ENCODE results near the gene TMEM87B.

Gene TMEM87B

GRCh38 chr2:112151701-112152440, 96.8 kb downstream of the TMEM87B start:
- no peak for TF ChIP-seq POLR2A (IDR thresholded peaks at IDR 0.05; ENCODE audit: low read length)
- TF ChIP-seq GATA1 (IDR thresholded peaks at IDR 0.05; ENCODE audit: low read depth, low read length): no peak
- no peak for DNase-seq

DNA sequence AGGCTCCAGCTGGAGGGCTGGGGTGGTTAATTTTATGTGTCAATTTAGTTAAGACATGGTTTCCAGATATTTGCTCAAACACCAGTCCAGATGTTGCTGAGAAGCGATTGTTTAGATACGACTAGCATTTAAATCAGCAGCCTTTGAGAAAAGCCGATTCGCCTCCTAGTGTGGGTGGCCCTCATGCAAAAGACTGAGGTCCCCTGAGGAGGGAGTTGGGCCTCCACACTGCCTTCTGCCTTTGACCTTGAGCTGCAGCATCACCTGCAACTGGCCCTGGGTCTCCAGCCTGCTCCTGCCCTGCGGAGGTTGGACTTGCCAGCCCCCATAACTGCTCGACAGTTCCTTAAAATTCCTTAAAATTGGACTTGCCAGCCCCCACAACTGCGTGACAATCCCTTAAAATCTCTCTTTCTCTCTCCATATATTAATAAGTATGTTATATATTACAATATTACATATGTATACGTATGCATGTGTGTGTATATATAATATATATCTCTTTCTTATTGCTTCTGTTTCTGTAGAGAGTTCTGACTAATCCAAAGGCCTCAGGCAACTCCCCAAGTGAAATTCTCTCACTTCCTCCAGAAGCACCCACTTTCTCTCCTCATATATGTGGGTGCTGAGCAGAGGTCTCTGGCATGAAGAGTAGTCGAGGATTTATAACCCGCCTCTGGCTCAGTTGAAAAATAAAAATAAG, 97.6 kb downstream of the TMEM87B start:
- DNase-seq: no peak
- TF ChIP-seq GATA1 (IDR thresholded peaks at IDR 0.05; ENCODE audit: low read depth, low read length): no peak
- TF ChIP-seq POLR2A (IDR thresholded peaks at IDR 0.05; ENCODE audit: low read length): no peak

- DNase-seq: no peak
- TF ChIP-seq GATA1 (IDR thresholded peaks at IDR 0.05; ENCODE audit: low read depth, low read length): no peak
- no peak for TF ChIP-seq POLR2A (IDR thresholded peaks at IDR 0.05; ENCODE audit: low read length)
Observed at GRCh38 chr2:112153179-112153490, 98.1 kb downstream of the TMEM87B start.

DNA sequence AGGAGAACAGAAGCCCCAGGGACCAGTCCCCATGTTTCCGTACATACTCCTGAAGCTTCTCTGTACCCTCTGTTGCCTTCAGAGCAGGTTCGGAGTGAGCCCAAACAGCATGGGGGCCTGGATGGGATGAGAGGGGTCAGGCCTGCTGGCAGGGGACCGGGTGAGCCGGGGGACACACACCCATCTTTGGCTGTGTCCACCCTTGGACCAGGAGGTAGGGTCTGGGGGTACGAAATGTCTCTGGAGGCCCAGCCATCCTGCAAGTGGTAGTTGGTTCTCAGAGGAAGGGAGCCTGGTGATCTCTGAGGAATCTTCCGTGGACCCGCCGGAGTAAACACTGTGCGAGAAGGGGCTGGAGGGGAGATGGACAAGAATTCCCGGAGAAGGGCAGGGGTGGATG, 98.4 kb downstream of the TMEM87B start:
- no peak for DNase-seq
- TF ChIP-seq GATA1 (IDR thresholded peaks at IDR 0.05; ENCODE audit: low read depth, low read length) (no peak), POLR2A (IDR thresholded peaks at IDR 0.05; ENCODE audit: low read length) (no peak)

DNA sequence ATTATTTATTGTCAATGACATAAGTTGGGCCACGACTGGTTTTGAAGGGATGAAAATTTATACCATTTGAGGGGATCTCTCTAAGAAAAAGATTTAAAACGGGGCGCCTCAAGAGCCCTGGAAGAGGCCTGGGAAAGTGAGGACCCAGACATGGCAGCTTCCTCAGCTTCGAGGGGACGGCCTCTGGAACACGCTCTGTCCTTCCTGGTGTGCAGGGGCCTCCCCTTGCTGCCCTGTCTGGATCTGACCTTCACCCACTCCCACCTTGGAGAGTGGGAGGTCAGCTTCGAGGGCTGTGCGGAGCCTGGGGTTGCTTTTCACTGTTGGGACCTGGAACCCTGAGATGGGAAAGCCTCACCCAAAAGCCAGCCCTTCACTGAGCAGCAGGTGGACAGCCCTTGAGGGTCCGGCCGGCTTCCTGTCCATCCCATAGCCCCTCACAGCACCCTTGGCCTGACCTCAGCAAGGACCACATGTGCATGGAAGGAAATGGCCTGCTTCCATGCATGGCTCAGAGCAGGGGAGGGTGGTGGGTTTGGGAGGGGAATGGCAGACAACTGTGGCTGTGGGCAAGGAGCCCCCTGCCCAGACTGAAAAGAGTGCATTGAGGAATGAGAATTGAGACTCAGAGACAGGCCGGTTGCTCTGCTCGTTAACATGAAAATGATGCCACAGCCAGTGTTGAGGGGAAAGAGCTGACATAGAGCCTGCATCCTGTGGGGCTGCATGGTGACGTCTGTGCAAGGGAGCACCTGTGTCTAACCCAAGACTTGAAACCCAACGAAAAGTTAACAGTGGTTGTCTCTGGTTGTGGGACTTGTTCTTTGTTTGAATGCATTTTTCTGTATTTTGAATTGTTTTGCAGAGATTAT, 99.4 kb downstream of the TMEM87B start:
- no peak for DNase-seq
- no peak for TF ChIP-seq GATA1 (IDR thresholded peaks at IDR 0.05; ENCODE audit: low read depth, low read length)
- TF ChIP-seq POLR2A (IDR thresholded peaks at IDR 0.05; ENCODE audit: low read length): no peak

DNA sequence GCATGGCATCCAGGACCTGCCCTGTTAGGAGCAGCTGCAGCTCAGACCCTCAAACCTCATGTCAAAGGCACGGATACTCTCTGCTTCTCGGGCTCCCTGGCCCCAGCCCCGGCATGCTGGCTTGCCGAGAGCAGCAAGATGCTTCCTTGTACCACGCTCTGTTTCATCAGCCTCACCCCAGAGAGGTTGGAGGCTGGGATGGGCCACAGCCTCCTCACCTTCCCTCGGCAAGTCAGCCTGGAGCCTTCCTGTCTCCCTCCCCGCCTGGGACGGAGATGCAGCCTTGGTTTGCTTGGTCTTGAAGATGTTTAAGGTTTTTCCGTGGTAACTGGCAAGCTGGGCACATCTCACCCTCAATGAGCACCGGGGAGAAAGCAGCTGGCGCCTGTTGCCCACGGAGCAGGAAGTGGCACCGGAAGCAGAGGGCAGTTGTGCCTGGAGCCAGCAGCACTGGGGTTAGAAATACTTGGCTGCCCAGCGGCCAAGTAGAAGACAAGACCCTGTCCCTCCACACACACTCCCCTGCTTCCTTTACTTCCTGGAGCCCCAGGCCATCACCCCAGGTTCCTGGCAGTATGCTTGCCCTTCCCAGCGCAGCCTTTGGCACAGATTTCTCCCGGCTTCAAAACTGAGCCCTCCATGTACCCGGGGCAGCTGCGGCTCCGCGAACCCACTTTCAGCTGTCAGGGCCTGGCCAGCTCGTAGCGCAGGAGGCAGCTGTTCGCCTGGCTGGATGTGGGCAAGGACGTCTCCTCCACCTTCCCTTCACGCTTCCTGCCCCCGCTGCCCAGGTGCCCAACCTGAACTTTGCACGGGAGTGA, 100.5 kb downstream of the TMEM87B start:
- TF ChIP-seq POLR2A (IDR thresholded peaks at IDR 0.05; ENCODE audit: low read length) (no peak), GATA1 (IDR thresholded peaks at IDR 0.05; ENCODE audit: low read depth, low read length) (no peak)
- no peak for DNase-seq

GRCh38 chr2:112156152-112156986, 101.3 kb downstream of the TMEM87B start:
- no peak for DNase-seq
- TF ChIP-seq POLR2A (IDR thresholded peaks at IDR 0.05; ENCODE audit: low read length) (no peak), GATA1 (IDR thresholded peaks at IDR 0.05; ENCODE audit: low read depth, low read length) (no peak)

- TF ChIP-seq POLR2A (IDR thresholded peaks at IDR 0.05; ENCODE audit: low read length): no peak
- TF ChIP-seq GATA1 (IDR thresholded peaks at IDR 0.05; ENCODE audit: low read depth, low read length): no peak
- DNase-seq: no peak
Observed at GRCh38 chr2:112157472-112157871, 102.4 kb downstream of the TMEM87B start.

DNA sequence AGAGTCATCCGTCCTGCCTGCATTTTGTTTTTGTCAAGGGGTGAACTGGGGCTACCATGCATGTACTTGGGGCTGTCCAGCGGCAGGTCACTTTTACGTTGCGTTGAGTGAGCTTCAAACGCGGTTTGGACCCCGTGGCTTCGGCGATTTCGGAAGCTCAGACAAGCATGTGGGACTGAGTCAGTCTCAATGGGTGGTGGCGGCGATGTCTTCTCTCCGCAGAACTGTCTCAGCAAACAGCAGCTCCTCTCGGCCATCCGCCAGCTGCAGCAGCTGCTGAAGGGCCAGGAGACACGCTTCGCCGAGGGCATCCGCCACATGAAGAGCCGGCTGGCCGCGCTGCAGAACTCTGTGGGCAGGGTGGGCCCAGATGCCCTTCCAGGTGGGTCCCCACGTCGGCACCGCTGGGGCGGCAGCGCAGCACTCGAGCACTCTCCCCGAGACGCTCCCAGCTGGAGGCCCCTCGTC, 104.4 kb downstream of the TMEM87B start:
- no peak for DNase-seq
- TF ChIP-seq POLR2A (IDR thresholded peaks at IDR 0.05; ENCODE audit: low read length): no peak
- no peak for TF ChIP-seq GATA1 (IDR thresholded peaks at IDR 0.05; ENCODE audit: low read depth, low read length)

- TF ChIP-seq GATA1 (IDR thresholded peaks at IDR 0.05; ENCODE audit: low read depth, low read length) (no peak), POLR2A (IDR thresholded peaks at IDR 0.05; ENCODE audit: low read length) (no peak)
- no peak for DNase-seq
Observed at GRCh38 chr2:112160283-112161250, 105.5 kb downstream of the TMEM87B start.

DNA sequence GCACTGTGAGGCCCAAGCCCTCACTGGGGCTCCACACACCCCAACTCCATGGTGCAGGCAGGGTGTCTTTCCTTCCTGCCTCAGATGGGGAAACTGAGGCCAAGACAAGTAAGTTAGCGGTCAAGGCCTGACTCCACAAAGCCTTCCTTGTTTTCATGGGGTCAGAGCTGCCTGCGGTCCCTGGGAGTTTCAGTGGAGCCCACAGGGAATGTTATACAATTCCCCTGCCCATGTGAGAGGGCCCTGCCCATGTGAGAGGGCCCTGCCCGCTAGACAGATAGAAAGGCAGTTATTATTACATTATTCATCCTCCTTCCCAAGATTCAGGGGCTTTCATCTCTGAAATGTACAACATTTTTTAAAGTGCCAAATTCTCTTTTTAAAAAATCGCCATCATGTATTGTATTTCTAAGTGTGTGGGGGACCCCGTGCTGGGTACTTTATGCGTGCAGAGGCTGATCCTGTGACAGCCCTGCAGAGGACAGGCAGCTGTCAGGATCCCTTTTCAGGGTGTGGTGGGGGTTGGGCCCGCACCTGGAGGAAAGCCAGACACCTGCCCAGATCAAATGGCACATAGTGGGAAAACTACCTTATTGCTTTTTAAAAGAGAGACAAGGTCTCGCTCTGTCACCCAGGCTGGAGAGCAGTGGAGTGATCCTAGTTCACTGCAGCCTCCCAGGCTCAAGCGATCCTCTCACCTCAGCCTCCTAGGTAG, 106.5 kb downstream of the TMEM87B start:
- TF ChIP-seq POLR2A (IDR thresholded peaks at IDR 0.05; ENCODE audit: low read length): no peak
- TF ChIP-seq GATA1 (IDR thresholded peaks at IDR 0.05; ENCODE audit: low read depth, low read length): no peak
- no peak for DNase-seq
